ENCODE results near the gene CASKIN2.

CASKIN2 gene

DNA sequence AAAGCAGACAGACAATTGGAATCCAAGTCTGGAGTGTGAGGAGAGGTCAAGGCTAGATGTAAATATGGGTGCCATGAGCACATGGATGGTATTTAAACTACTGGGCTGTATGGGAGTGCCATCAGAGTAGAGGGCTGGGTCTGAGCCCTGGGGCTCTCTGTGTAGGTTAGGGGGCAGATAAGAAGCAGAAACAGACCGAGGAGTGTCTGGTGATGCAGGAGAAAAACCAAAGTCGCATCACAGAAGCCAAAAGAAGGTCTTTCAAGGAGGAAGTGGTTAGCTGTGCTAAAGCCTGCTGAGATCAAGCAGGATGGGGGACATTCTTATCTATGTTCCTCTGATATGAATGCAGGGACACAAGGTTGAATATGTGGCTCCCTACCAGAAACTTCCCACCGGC lies 2.9 kb upstream of the CASKIN2 start:
- no peak for DNase-seq

DNA sequence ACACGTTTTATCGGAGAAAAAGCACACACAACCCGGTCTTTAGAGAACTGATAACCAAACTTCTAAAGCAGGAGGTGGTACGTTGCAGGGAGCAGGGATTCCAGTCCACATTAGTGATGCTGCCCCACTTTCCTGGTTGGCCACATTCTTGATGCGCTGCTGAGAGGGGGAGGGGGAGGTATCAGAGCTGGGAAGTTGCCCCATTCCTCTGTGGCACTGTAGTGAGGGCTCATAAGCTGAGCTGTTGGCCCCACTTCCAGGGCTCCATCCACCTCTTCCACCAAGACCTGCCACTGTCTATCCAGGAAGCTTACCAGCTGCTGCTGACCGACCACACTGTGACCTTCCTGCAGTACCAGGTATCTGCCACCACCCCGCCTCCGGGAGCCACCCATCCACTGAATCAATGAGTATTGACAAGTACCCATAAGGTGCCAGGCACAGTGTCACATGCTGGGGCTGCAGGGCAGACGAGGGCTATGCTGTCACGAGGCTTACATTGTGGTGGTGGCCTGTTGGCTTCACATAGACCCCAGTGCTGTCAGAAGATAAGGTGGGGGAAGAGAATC lies 2.0 kb upstream of the CASKIN2 start:
- DNase-seq, result no peak

DNA sequence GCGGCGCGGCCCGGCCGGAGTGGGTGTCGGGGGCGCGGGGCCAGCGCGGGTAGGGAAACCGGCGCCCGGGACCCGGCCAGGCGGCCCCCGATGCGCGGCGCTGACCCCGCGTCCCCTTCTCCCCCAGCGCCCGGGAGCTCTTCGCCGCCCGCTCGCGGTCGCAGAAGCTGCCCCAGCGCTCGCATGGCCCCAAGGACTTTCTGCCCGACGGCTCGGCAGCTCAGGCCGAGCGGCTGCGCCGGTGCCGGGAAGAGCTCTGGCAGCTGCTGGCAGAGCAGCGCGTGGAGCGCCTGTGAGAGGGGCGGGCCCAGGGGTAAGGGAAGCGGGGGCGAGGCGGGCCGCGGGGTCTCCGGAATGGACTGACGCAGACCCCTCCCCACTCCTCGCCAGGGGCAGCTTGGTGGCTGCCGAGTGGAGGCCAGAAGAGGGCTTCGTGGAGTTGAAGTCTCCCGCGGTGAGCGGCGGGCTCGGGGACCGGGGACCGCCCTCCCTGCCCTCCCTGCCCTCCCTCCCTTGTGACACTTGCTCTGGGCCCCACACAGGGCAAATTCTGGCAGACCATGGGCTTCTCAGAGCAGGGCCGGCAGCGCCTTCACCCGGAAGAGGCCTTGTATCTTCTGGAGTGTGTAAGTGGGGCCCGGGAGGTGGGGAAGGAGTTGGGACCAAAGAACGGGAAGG lies 1.4 kb upstream of the CASKIN2 start:
- DNase-seq, result no peak

DNA sequence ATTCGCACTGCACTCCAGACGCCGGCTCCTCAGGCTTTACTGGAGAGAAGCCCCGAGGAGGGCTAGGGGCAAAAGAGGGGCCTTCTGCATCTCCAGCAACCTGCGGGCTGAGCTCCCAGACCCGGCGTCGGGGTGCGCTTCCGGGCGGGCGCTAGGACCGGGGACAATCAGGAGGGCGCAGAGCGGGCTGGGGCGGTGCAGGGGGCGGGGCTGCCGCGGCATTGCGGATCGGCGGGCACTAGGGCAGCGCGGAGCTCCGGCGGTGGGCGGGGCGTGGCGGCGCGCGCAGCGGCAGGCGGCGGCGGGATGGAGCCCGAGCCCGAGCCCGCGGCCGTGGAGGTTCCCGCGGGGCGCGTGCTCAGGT lies 900 bp upstream of the CASKIN2 start, which contains the start of gene TSEN54:
Gene TSEN54, plus strand, starts transcription at position 274 of the 364 bp plus-strand sequence. Its CDS starts 33 bp downstream, at position 307.
- peak; percentile 88 for DNase-seq

DNA sequence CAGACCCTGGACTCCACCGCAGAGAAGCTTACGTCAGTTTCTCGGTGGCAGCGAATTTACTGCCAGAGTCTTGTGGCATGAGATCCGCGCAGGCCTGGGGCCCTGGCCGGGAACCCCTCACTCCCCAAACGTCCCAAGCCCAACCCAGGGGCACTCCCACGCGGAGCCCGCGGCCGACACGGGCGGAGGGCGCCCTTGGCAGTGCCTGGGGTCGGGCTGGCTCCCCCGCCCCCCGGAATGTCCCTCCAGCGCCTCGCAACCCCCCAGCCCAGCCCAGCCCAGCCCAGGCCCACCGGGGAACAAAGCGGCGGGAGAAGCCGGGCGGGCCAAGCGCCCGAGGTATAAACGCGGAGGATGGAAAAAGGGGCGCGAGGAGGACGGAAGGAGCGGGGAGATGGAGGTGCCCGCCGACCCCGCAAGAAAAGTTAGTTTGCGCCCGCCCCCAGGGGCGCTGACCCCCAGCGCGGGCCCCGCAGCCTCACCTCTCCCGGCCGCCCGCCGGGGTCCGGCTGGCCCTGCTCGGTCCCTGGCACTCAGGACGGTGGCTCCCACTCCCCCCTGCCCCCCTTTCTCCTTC lies 330 bp downstream of the CASKIN2 start:
- DNase-seq, result no peak

DNA sequence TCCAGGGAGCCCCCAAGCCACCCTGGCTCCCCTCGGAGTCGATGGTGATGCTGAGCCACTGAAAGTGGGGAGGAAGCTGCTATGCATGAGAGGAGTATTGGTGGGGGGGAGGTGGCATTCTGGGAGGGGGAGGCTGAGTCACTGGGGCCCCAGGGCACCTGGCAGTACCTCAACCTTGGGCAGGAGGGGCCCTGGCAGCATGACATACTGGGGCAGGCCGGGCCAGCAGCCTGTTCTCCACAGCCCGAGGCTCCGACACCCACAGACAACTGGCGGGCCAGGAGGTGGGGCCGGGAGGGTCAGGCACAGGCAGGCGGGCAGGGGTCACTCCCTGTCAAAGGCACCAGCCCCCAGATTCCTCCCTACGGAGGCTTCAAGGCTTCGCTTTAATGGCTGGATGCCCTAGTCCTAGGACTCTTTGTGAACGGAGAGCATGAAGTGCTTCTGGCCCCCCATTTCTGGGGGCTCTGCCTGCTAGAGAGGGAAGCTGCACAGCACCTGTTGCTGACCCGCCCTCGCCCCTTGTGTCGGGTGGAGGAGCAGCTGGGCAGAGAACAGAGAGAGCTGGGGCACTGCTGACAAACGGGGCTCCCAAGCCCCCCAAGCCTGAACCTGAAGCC lies 928 bp downstream of the CASKIN2 start:
- no peak for DNase-seq

DNA sequence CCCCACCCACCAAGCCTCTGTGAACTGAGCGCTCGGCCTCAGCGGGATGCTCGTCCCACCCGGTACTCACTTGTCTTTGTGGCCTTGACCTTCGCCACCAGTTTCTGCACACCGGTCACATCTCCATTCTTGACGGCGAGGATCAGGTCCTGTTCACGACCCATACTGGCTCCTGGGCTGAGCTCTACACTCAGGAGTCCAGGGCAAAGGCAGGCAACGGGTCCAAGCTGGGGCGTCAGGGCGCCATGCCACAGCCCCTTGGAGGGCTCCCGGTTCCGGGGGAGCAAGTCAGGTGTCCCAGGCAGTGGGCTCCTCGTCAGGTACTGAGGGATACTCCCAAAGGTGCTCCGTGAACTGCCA lies 1.7 kb downstream of the CASKIN2 start:
- DNase-seq, result no peak

DNA sequence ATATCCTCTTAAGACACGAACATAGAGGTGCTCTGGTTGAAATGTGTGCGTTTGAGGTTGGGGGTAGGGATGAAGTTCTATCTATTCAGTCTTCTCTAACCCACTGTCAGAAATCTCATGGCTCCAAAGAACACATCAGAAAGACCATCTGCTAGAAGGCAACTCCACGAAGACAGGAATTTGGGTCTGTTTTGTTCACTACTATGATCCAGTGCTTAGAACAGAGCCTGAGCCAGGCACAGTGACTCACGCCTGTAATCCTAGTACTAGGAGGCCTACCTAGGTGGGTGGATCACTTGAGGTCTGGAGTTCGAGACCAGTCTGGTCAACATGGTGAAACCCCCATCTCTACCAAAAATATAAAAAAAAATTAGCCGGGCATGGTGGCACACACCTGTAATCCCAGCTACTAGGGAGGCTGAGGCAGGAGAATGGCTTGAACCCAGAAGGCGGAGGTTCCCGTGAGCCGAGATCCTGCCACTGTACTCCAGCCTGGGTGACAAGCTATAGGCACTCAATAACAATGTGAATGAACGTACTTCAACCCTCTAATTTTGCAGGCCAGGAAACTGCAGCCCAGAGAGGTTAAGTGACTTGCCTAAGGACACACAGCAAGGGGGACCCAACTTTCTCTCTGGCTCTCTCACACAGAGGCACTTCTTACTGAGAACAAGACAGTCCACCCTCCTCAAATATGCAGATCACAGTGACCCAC lies 2.3 kb downstream of the CASKIN2 start:
- DNase-seq, result no peak

DNA sequence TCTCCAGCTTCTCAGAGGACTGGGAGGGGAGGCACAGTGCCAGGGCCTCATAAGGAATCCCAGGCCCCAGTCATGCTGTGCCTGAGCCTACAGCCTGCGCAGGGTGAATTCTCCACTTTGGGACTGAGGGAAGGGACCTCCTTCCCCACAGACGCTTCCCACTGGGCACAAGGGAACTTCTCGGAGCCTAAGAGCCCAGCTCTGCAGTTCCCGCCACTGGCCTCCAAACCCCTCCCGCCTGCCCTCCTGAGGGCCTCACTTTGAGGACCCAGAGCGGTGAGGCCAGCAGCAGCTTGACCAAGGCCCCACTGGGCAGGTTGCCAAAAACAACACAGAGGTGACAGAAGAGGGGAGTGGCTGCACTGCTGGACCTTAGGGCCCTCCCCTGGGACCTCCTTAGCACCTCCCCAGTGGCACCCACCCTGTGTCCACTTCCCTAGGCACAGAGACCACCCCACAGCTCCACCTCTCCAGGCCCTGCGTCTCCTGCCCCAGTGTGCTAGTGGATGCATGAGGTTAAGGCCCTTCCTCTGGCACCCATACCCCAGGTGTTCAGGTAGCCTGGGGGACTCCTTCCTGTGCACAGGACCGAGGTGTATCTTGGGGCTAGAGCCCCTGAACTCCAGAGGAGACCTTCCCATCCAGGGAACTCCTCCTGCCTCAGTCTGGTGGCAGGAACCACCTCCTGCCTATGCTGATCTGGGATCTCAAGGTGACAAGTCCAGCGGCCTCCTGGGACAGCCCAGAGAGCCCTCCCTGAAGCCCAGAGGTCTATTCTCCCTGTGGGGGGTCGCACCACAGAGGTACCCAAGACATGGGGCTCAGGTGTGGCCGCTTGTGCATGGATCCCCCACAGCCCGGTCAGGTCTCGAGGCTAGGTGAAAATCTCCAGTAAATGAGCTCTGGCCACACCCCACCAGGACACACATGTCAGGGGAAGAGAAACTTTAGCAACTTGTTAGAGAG lies 3.4 kb downstream of the CASKIN2 start:
- no peak for DNase-seq

DNA sequence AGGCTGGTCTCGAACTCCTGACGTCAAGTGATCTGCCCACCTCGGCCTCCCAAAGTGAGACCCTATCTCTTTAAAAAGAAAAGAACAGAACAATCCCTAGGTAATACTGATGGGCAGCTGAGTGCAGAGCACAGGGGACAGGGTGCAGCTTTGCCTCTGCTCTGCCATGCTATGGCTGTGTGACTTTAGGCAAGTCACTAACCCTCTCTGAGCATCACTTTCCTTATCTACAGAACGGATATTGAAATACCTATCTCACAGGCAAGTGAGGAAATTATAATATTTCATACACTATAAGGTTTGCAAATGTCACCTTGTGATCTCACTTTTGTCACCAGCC lies 4.1 kb downstream of the CASKIN2 start:
- DNase-seq, result no peak

DNA sequence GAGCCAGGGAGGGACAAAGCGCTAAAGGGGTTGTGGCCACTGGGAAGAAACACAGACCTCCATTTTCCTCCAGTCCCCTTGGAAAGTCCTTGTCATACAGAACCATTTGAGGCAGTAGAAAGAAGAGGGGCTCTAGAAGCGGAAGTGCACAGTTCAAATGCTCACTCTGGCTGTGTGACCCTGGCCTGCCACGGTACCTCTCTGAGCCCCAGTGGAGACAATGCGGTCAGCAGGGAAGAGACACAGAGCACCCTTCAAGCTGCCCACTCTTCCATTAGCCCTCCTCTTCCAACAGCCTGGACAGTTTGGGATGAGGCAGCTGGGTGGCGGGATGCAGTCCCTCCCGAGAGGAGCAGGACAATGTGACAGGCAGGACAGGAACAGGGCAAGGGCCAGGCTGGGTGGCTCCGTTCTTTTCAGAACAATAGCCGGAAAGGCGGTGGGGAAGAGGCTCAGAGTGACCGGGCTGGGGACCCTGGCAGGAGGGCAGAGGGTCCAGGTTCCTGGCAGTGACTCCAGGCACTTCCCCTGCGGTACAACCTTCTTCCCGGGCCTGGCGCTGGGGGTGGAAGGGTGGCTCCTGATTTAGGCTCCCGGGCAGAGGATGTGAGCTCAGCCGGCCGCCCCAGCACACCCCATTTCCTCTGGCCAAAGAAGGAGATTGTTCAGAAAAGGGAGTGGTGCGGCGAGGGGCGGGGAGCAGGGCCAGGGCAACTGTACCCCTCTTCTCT lies 5.6 kb downstream of the CASKIN2 start:
- no peak for DNase-seq

DNA sequence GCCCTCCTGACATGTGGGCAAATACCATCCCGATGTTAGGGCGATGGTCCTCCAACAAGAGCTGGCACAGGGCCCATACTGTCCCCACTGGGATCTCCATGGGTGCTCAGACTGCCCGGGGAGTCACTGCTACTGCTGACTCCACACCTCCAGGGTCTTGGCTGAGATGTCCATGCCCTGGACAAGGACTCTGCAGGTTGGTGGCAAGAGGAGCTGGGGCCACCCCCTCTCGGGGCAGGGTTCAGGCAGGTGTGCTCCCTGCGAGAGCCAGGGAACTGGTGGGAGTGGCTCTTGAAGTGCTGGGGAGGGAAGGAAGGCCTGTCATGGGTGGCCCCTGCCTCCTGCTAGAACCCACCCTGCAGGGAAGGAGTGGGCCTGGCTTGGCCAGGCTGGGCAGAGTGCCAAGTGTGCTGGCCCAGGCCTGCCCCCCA lies 6.4 kb downstream of the CASKIN2 start:
- DNase-seq, result no peak

DNA sequence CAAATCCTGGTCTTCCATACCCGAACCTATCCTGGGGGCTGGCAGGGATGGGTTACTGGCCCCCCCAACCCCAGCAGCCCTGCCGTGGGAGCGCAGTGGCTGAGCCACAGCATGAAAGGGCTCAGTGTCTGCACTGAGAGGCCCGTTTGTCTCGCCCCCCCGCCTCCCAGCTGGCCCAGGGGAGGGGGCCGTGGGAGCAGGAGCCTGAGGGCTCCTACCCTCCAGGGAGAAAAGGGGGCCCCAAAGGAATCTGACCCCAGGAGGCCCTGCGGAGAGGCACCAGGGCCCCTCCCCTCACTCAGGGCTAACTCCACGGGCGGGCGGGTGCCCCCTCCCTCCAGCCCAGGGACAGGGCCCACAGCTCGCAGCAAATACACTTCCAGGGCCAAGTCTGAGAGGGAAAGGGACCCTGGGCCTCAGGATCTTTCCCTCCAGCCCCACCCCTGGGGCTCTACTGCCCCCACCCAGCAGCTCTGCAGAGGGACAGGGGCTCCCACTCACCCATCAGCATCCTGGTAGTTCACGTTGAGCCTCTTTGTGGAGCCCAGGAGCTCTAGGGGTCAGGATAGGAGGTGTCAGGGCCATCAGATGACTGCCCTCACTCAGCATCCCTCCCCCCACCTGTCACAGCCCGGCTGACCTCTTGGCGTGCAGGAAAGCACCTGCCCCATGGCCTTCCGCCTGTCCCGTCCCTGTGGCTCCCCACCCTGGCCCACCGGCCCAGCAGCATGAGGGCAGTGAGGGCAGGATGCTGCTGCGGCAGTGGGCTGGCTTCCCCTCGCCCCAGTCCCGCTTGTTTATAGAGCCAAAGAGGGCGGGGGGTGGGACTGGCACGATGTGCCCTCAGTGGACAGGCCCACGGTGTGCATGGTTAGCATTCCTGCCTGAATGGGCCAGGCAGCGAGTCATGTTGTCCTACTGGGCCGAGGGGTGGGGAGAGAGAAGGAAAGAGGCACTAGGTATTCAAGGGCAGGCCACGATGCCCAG lies 7.3 kb downstream of the CASKIN2 start:
- DNase-seq, result no peak

DNA sequence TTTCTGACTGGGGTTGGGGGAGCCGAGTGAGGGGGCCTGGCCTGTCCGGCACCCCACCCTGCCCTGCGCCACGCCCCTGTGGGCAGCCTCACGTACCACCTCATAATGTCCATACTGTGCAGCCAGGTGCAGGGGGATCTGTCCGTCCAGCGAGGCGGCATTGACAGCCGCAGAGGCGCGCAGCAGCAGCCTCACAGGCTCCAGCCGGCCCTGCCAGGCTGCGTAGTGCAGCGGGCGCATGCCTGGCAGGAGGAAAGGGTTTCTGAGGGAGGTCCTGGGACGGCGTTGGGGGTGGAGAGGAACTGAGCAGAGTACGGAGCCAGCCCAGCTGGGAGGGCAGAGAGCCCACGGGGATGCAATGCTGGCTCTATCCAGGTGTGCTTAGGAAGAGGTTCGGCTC lies 8.4 kb downstream of the CASKIN2 start:
- no peak for DNase-seq

DNA sequence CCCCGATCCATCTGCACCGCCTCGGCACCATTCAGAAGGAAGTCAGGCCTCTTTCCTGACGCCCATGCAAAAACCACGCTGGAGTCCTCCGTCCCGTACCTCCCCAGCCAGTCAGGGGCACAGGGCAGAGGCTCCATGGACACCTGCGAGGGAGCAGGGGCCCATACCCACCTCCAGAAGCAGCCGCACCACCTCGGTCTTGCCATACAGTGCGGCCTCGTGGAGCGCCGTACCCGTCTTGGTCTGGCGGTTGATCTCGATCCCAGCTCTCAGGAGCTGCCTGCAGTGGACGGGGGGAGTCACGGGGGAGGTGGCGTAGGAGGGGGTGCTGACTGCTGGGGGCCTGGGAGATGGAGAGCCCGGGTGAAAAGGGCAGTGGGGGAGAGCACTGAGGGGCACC lies 9.2 kb downstream of the CASKIN2 start:
- DNase-seq, result no peak

DNA sequence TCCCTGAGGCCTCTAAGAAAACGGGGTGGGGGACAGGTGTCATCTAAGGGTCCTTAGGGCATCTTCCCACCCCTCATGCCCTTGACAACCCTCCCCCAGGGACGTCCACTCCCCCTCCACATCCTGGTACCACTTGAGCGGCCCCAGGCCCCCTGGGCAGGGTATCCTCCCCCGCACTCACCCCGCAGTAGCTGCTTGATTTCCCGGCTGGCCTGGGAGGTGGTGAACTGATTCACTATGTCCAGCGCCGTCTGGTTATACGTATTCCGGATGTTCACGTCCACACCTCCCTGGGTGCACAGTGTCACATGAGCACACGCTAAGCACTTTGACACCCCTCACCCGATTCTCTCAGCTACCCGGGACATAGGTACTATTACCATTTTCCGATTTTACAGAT lies 9.7 kb downstream of the CASKIN2 start:
- DNase-seq, result no peak

DNA sequence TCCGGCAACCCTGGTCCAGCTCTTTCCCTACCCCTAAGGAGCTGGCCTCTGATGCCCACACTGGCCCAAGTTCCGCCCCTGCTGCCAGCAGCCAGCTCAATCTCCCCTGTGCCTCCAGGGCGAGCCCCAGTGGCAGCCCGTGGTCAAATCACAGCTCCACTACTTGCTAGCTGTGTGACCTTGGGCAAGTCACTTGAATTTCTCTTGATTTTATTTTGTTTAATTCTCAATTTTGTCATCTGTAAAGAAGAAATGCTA lies 10.3 kb downstream of the CASKIN2 start:
- no peak for DNase-seq

DNA sequence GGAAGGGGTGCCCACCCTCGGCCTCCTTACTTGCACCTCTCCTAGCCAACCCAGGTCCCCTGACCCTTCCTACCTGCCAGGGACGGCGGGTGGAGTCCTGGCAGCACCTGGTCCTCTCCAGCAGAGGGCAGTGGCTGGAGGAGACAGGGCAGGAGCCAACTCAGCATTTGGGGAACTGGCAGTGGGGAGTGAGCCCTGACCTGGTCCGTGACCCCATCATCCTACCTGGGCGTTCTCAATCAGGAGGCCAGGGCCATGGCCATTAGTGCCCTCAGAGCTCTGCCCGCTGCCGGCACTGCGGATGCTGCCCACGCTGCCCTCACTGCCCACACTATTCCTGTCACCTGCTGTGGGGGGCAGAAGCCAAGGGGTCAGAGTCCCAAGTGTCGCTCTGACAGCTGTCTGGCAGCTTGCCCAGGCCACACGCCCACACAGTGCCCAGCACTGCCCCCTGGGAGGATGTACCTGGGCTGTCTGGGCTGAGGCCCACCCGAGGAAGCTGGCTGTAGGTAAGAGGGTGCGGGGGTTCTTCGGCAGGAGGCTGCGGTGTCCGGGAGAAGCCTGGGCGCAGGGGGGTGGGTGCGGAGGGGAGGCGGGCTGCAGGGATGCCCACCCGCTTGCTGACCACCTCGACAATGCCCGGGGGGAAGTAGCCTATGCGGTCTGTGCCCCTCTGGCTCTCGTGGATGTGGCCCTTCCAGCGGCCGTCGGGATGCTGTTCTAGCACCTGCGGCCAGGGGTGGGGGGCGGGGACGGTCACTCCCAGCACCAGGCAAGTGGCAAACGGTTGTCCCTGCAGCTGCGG lies 10.8 kb downstream of the CASKIN2 start:
- no peak for DNase-seq

DNA sequence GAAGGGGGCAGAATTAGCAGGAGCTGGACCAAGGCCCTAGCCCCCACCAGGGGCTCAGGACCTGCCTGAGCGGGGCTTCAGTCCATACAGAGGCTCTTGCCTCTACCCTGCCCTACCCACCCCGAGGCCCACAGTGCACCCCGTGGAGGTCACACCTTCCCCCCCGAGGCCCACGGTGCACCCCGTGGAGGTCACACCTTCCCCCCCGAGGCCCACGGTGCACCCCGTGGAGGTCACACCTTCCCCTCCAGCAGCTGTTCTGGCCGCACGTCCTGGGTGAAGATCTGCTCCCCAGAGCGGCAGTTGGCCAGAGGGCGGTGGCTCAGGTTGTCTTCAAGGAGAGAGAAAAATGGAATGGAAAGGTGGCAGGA lies 11.4 kb downstream of the CASKIN2 start:
- no peak for DNase-seq

DNA sequence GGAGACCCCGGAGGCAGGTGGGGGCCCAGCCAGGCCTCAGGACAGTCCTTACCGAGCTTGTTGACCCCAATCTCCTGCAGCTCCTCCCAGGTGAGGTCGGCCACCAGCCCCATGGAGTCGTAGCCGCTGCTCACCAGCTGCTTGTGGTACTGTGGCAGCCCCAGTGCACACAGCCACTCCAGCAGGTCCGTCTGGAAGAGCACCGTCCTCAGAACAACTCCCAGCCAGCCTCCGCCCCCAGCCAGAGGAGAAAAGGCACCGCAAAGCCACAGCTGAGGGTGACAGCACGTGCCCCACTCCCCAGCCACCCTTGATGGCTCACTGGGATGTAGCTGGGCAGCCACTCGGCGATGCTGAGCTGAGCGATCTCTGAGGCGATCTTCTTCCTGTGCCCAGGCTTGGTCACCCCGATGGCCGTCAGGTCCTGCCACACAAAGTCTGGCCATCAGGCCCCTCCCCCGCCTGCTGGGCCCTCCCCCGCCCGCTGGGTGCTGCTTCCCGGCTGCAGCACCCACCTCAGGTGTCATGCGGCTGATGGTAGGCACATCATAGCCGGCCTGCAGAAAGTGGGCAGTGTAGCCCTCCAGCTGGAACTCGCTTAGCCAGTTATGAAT lies 11.9 kb downstream of the CASKIN2 start:
- no peak for DNase-seq

Measured in NCI-H2171 (cell line).